ENCODE results near the gene SUSD6. TPM values are rescaled to one million over a fixed set of nuclear protein-coding genes. Genes with fewer than 3 reads are reported as not detected.

The SUSD6 gene
- total RNA-seq, 1 donor from 2014 or later, result 67.1 TPM

GRCh38 chr14:69685218-69685616 is 73.8 kb downstream of the SUSD6 start:
- H3K9me3 Mint-ChIP-seq, result no peaks in the 10 kb centered on the region
- H3K36me3 Mint-ChIP-seq (ENCODE audit: low read depth), result peaks cover 24% of the 10 kb centered on the region
- DNase-seq, result no peak
- H3K4me3 Mint-ChIP-seq, result peak overlapping the region; percentile 6
- intact Hi-C loops (cut with micrococcal nuclease), result loop anchor here (1.0 to 5.0 kb wide), 4 partner anchors 8 to 70 kb away; no protein-coding TSS in a partner anchor
- H3K27ac Mint-ChIP-seq, result peak overlapping the region; percentile 81
- H3K4me1 Mint-ChIP-seq, result peaks cover 82% of the 10 kb centered on the region
- ATAC-seq (ENCODE audit: low read depth), result peak; percentile 82
- ChIA-PET POLR2A (interaction anchor here (1.0 to 3.1 kb wide), 7 partner anchors 9 to 70 kb away, joined by 3 to 11 read pairs (median 4); no protein-coding TSS in a partner anchor), CTCF (interaction anchor here (1.8 kb wide), 1 partner anchor 80 kb away, joined by 6 read pairs; no protein-coding TSS in a partner anchor)
- TF ChIP-seq, protein P1, sequence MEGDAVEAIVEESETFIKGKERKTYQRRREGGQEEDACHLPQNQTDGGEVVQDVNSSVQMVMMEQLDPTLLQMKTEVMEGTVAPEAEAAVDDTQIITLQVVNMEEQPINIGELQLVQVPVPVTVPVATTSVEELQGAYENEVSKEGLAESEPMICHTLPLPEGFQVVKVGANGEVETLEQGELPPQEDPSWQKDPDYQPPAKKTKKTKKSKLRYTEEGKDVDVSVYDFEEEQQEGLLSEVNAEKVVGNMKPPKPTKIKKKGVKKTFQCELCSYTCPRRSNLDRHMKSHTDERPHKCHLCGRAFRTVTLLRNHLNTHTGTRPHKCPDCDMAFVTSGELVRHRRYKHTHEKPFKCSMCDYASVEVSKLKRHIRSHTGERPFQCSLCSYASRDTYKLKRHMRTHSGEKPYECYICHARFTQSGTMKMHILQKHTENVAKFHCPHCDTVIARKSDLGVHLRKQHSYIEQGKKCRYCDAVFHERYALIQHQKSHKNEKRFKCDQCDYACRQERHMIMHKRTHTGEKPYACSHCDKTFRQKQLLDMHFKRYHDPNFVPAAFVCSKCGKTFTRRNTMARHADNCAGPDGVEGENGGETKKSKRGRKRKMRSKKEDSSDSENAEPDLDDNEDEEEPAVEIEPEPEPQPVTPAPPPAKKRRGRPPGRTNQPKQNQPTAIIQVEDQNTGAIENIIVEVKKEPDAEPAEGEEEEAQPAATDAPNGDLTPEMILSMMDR (IDR thresholded peaks at IDR 0.05), result no peak
- H3K27me3 Mint-ChIP-seq, result no peaks in the 10 kb centered on the region

DNA sequence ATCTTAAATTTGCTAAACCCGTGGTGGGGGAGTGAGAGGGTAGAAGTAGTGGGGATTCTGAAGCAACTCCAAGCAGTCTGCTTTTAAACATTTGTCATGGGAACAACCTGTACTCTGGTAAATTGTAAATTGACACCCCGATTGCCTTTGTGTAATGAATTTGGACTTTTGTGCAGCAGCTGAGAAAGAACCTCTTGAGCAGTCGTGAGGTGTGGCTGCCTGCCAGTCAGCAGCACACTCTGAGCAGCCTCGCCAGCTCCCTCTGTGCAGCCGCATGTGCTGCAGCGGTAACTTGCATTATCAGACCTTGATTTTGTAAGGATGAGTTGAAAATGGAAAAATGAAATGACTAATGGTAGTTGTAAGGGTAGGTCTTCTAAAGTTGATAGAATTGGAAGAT is 74.3 kb downstream of the SUSD6 start:
- intact Hi-C loops (cut with micrococcal nuclease), result loop anchor here (1.0 to 5.0 kb wide), 4 partner anchors 8 to 71 kb away; no protein-coding TSS in a partner anchor
- ChIA-PET CTCF (interaction anchor here (1.8 kb wide), 1 partner anchor 81 kb away, joined by 6 read pairs; no protein-coding TSS in a partner anchor), POLR2A (interaction anchor here (1.0 to 3.1 kb wide), 6 partner anchors 8 to 71 kb away, joined by 3 to 11 read pairs (median 6); no protein-coding TSS in a partner anchor)
- TF ChIP-seq, protein P1 (IDR thresholded peaks at IDR 0.05), result no peak
- Mint-ChIP-seq H3K36me3 (ENCODE audit: low read depth) (peaks cover 25% of the 10 kb centered on the region), H3K4me3 (peak overlapping the region; percentile 6), H3K9me3 (no peaks in the 10 kb centered on the region), H3K27me3 (no peaks in the 10 kb centered on the region), H3K4me1 (peaks cover 80% of the 10 kb centered on the region), H3K27ac (peak overlapping the region; percentile 81)
- DNase-seq (no peak), ATAC-seq (ENCODE audit: low read depth) (no peak)

GRCh38 chr14:69687606-69688298 is 76.4 kb downstream of the SUSD6 start:
- no peaks in the 10 kb centered on the region for H3K9me3 Mint-ChIP-seq
- ChIA-PET CTCF (no interaction called here), POLR2A (interaction anchor here (0.6 to 1.0 kb wide), 3 partner anchors 58 to 80 kb away, joined by 3 read pairs; no protein-coding TSS in a partner anchor)
- TF ChIP-seq, protein P1 (IDR thresholded peaks at IDR 0.05), result no peak
- no peaks in the 10 kb centered on the region for H3K27me3 Mint-ChIP-seq
- peak overlapping the region; percentile 36 for H3K27ac Mint-ChIP-seq
- intact Hi-C loops (cut with micrococcal nuclease), result loop anchor here (5.0 kb wide), 1 partner anchor 35 kb away; no protein-coding TSS in a partner anchor
- H3K4me1 Mint-ChIP-seq, result peaks cover 76% of the 10 kb centered on the region
- no peak for DNase-seq
- no peak for ATAC-seq (ENCODE audit: low read depth)
- peaks cover 35% of the 10 kb centered on the region for H3K36me3 Mint-ChIP-seq (ENCODE audit: low read depth)
- H3K4me3 Mint-ChIP-seq, result no peak overlapping the region

GRCh38 chr14:69688299-69688649 is 76.9 kb downstream of the SUSD6 start:
- no peak for ATAC-seq (ENCODE audit: low read depth)
- ChIA-PET CTCF (no interaction called here), POLR2A (interaction anchor here (0.6 to 1.0 kb wide), 3 partner anchors 58 to 80 kb away, joined by 3 read pairs; no protein-coding TSS in a partner anchor)
- Mint-ChIP-seq H3K4me1 (peaks cover 76% of the 10 kb centered on the region), H3K9me3 (no peaks in the 10 kb centered on the region), H3K27ac (peak overlapping the region; percentile 36), H3K36me3 (ENCODE audit: low read depth) (peaks cover 35% of the 10 kb centered on the region), H3K4me3 (no peak overlapping the region), H3K27me3 (no peaks in the 10 kb centered on the region)
- intact Hi-C loops (cut with micrococcal nuclease), result loop anchor here (5.0 kb wide), 1 partner anchor 36 kb away; no protein-coding TSS in a partner anchor
- no peak for DNase-seq
- TF ChIP-seq, protein P1 (IDR thresholded peaks at IDR 0.05), result no peak

- TF ChIP-seq, protein P1 (IDR thresholded peaks at IDR 0.05), result no peak
- ChIA-PET CTCF (no interaction called here), POLR2A (no interaction called here)
- intact Hi-C loops (cut with micrococcal nuclease), result no loop called here
- no peak for ATAC-seq (ENCODE audit: low read depth)
- no peaks in the 10 kb centered on the region for H3K27me3 Mint-ChIP-seq
- DNase-seq, result no peak
- H3K36me3 Mint-ChIP-seq (ENCODE audit: low read depth), result peaks cover 35% of the 10 kb centered on the region
- no peak overlapping the region for H3K4me3 Mint-ChIP-seq
- no peaks in the 10 kb centered on the region for H3K9me3 Mint-ChIP-seq
- H3K27ac Mint-ChIP-seq, result peak overlapping the region; percentile 46
- peaks cover 76% of the 10 kb centered on the region for H3K4me1 Mint-ChIP-seq
These were observed 78.6 kb downstream of the SUSD6 start for GRCh38 chr14:69690042-69690441.
